Naive thymus-derived CD4-positive, alpha-beta T cell (primary cell): ENCODE measurements around the gene ARAF. TPM values are rescaled to one million over a fixed set of nuclear protein-coding genes. Genes with fewer than 3 reads are reported as not detected.

ENCODE experiments used
- ATAC-seq: fragments of 150-1000 bp; cut with Tn5 transposase; 2 replicates; pipeline ENCODE4 v1.10.0; 2021; ENCODE audit warnings: mild to moderate bottlenecking, moderate library complexity
- CTCF ChIA-PET: fragments of 350-600 bp; sonication (Branson Sonifier 250); formaldehyde crosslinking; loops from one replicate; lab custom pipeline; 2021; ENCODE audit warnings: antibody characterized with exemption; lab: Charles Lee
- POLR2A ChIA-PET: fragments of 350-600 bp; sonication (Branson Sonifier 250); formaldehyde crosslinking; loops from one replicate; lab custom pipeline; 2021; ENCODE audit warnings: antibody characterized with exemption, inconsistent platforms; lab: Charles Lee
- DNase-seq, 9 donors: peaks; one replicate each; pipeline versions ENCODE4 v3.0.0 to v3.0.0-alpha.2; 2020 to 2022; ENCODE audit warnings: mixed read lengths in 1 of 9
- H3K27ac ChIP-seq: one replicate; pipeline ENCODE4 v1.7.0; 2013; ENCODE audit warnings: mild to moderate bottlenecking, low read depth, low read length, moderate library complexity
- H3K27me3 ChIP-seq, 2 donors: one replicate each; pipeline ENCODE4 v1.7.0; 2013; ENCODE audit warnings: low read length in 2 of 2, mild to moderate bottlenecking in 2 of 2, moderate library complexity in 2 of 2; ENCODE audit not compliant: control insufficient read depth in 2 of 2, insufficient read depth in 2 of 2
- H3K36me3 ChIP-seq, 3 experiments: 1 replicate in 2 of 3; 2 replicates in 1 of 3; pipeline ENCODE4 v1.7.0; 2013; ENCODE audit warnings: low read length in 3 of 3, mild to moderate bottlenecking in 3 of 3, moderate library complexity in 1 of 3; ENCODE audit not compliant: insufficient read depth in 3 of 3, control insufficient read depth in 2 of 3
- H3K4me1 ChIP-seq, 2 donors: one replicate each; pipeline ENCODE4 v1.7.0; 2013; ENCODE audit warnings: low read length in 2 of 2, mild to moderate bottlenecking in 2 of 2, moderate library complexity in 1 of 2; ENCODE audit not compliant: control insufficient read depth in 2 of 2, insufficient read depth in 2 of 2
- H3K4me3 ChIP-seq: 2 replicates; pipeline ENCODE4 v1.7.0; 2013; ENCODE audit warnings: mild to moderate bottlenecking, low read length
- H3K9me3 ChIP-seq, 3 experiments: 1 replicate in 2 of 3; 2 replicates in 1 of 3; pipeline ENCODE4 v1.7.0; 2013; ENCODE audit warnings: low read length in 3 of 3; ENCODE audit not compliant: control insufficient read depth in 2 of 3
- H3K27ac Mint-ChIP-seq, 9 donors: one replicate each; pipeline ENCODE4 v1.8.0; 2020 to 2022; ENCODE audit warnings: mixed read lengths in 9 of 9, mild to moderate bottlenecking in 8 of 9, moderate library complexity in 5 of 9, inconsistent platforms in 2 of 9
- H3K27me3 Mint-ChIP-seq, 5 donors: one replicate each; pipeline ENCODE4 v1.8.0; 2021 to 2022; ENCODE audit warnings: mixed read lengths in 5 of 5, mild to moderate bottlenecking in 1 of 5
- H3K36me3 Mint-ChIP-seq, 5 donors: one replicate each; pipeline ENCODE4 v1.8.0; 2020 to 2022; ENCODE audit warnings: mixed read lengths in 5 of 5, mild to moderate bottlenecking in 3 of 5, inconsistent platforms in 1 of 5
- H3K4me1 Mint-ChIP-seq, 7 donors: one replicate each; pipeline ENCODE4 v1.8.0; 2020 to 2022; ENCODE audit warnings: mixed read lengths in 7 of 7, mild to moderate bottlenecking in 3 of 7, inconsistent platforms in 1 of 7
- H3K4me3 Mint-ChIP-seq, 10 donors: one replicate each; pipeline ENCODE4 v1.8.0; 2020 to 2022; ENCODE audit warnings: mild to moderate bottlenecking in 10 of 10, mixed read lengths in 10 of 10, moderate library complexity in 6 of 10, inconsistent platforms in 2 of 10
- H3K9me3 Mint-ChIP-seq, 11 donors: one replicate each; pipeline ENCODE4 v1.8.0; 2020 to 2022; ENCODE audit warnings: mixed read lengths in 11 of 11, mild to moderate bottlenecking in 4 of 11, inconsistent platforms in 1 of 11, moderate library complexity in 1 of 11
- intact Hi-C, 2 donors: fragments of 100-400 bp; cut with micrococcal nuclease; formaldehyde crosslinking; loops; one replicate each; pipeline ENCODE4 v1.15.1; 2023
- microRNA-seq: library from miRNA; unstranded; fragments of <30 nt; microRNA quantifications from one replicate; pipeline ENCODE4 v1.2.0, GENCODE V29; 2022; ENCODE audit warnings: borderline microRNAs expressed
- polyA plus RNA-seq, 2 donors: library from polyadenylated mRNA; unstranded; fragments of 300-500 nt; fragmentation: Illumina TruSeq; gene quantifications; one replicate each; pipeline ENCODE4 v1.2.3, GENCODE V29; 2021
- total RNA-seq, 6 experiments: library from RNA in 5 of 6; stranded (reverse) in 5 of 6; gene quantifications; 1 replicate in 5 of 6; 2 replicates in 1 of 6; pipeline ENCODE4 v1.2.3 and lab custom pipeline; 2021 to 2026

ARAF gene
- total and polyA plus RNA-seq, 7 experiments from 2014 or later: 74.7 to 130 (median 106) TPM

DNA sequence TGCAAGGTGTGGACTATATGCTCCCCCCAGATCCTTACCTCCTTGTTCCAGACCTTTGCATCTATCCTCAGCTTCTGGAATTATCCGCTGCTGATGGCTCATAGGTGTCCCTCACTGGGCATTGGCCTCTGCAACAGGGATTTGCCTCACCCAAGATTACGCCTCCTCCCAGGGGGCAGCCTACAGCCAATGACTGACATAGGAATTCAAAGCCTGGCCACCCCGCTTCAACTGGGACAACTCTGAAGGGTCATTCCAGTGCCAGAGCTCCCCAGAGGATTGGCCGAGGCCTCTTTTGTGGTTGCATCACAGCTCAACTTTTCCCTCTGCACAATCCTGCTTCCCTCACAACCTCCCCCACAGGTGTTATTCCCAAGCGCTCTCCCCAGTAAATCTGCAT lies 53.6 kb downstream of the ARAF start:
- no peaks in the 10 kb centered on the region for H3K4me1 ChIP-seq
- Mint-ChIP-seq H3K36me3 (no peaks in the 10 kb centered on the region), H3K4me3 (no peak overlapping the region), H3K9me3 (peaks cover 0 to 6% (median 0%) of the 10 kb centered on the region in 11 donors), H3K4me1 (peaks cover 0 to 12% (median 5%) of the 10 kb centered on the region in 7 donors), H3K27ac (no peak overlapping the region), H3K27me3 (peaks cover 0 to 30% (median 3%) of the 10 kb centered on the region in 5 donors)
- no peaks in the 10 kb centered on the region for H3K9me3 ChIP-seq
- H3K27ac ChIP-seq: no peak overlapping the region
- intact Hi-C loops: no loop called here
- no peaks in the 10 kb centered on the region for H3K27me3 ChIP-seq
- DNase-seq: no peak
- ChIA-PET CTCF (no interaction called here), POLR2A (interaction anchor here (0.8 kb wide), 1 partner anchor 33 kb away, joined by 3 read pairs; no protein-coding TSS in a partner anchor)
- no peak for ATAC-seq
- H3K4me3 ChIP-seq: no peak overlapping the region
- H3K36me3 ChIP-seq: no peaks in the 10 kb centered on the region

DNA sequence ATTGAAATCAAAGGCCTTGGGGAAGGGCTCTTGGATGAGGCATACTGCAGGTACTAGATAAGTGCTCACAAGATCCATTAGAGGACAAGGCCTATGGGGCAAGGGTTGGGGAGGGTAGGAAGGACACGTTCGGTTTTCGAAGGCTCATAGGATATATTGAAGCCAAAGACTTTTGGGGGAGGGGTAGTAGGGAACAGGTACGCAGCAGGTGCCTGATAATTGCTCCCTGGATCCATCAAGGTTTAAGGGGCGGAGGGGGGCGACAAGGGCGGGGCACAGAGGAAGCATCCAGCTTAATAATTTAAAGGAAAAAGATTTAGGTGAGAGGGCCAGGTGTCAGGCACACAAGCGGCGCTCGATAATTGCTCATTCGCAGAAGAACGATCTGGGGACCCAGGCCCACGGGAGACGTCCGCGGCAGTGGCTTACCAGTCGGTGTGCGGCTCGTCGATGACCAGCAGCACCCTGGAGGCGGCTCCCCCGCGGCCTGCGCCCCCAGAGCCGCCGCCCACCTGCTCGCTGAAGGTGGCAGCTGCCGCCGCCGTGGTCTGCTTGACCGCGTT lies 58.0 kb downstream of the ARAF start:
- peak overlapping the region; percentile 1 to 76 (median 60) for H3K4me3 Mint-ChIP-seq
- no peak overlapping the region for H3K4me3 ChIP-seq
- ChIA-PET POLR2A (interaction anchor here (1.0 to 1.4 kb wide), 2 partner anchors 11 to 23 kb away, joined by 3 to 6 read pairs; partner anchors contain the start of gene CFP), CTCF (no interaction called here)
- no peaks in the 10 kb centered on the region for H3K36me3 Mint-ChIP-seq
- H3K9me3 Mint-ChIP-seq: peaks cover 0 to 6% (median 0%) of the 10 kb centered on the region in 11 donors
- H3K27ac ChIP-seq: no peak overlapping the region
- ATAC-seq: no peak
- no peaks in the 10 kb centered on the region for H3K27me3 ChIP-seq
- H3K27ac Mint-ChIP-seq: peak overlapping the region in 2 of 9 donors; percentile 32 to 39
- intact Hi-C loops: no loop called here
- H3K27me3 Mint-ChIP-seq: peaks cover 0 to 58% (median 3%) of the 10 kb centered on the region in 5 donors
- DNase-seq: no peak
- no peaks in the 10 kb centered on the region for H3K9me3 ChIP-seq
- H3K4me1 Mint-ChIP-seq: peaks cover 0 to 35% (median 10%) of the 10 kb centered on the region in 7 donors
- no peaks in the 10 kb centered on the region for H3K36me3 ChIP-seq
- H3K4me1 ChIP-seq: peaks cover 4% of the 10 kb centered on the region in 2 donors

DNA sequence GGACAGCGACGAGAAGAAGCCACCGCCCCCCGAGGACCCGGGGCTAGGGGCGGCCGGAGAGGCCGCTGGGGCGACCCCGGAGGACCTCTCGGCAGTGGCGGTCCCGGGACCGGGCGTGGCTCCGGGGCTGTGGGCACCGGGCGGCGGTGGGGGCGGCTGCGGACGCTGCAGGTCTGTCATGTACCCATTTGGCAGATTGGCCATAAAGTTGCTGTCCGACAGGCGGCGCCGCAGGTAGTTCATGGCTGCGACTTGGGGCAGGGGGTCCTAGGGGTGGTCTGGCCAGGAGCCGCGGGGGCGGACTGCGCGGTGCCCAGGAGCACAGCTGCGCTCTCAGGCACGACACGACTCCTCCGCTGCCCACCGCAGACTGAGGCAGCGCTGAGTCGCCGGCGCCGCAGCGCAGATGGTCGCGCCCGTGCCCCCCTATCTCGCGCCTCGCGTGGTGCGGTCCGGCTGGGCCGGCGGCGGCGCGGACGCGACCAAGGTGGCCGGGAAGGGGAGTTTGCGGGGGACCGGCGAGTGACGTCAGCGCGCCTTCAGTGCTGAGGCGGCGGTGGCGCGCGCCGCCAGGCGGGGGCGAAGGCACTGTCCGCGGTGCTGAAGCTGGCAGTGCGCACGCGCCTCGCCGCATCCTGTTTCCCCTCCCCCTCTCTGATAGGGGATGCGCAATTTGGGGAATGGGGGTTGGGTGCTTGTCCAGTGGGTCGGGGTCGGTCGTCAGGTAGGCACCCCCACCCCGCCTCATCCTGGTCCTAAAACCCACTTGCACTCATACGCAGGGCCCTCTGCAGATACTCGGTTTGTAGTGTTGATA lies 58.7 kb downstream of the ARAF start, which contains the start of gene SYN1:
SYN1 (minus strand) TSS at position 372 of the 817 bp plus-strand sequence; CDS start at position 243, 129 bp downstream.
- H3K9me3 Mint-ChIP-seq: peaks cover 0 to 6% (median 0%) of the 10 kb centered on the region in 11 donors
- peaks cover 0 to 38% (median 13%) of the 10 kb centered on the region in 7 donors for H3K4me1 Mint-ChIP-seq
- peak; percentile 66 to 84 (median 75) for DNase-seq
- H3K4me3 Mint-ChIP-seq: peak within 1 kb of the TSS; percentile 49 to 76 (median 69)
- no peaks in the 10 kb centered on the region for H3K36me3 Mint-ChIP-seq
- H3K27me3 Mint-ChIP-seq: peaks cover 0 to 61% (median 3%) of the 10 kb centered on the region in 5 donors
- CTCF ChIA-PET: no interaction called here
- Histone ChIP-seq H3K27me3 (no peaks in the 10 kb centered on the region), H3K4me3 (peak within 1 kb of the TSS; percentile 35), H3K4me1 (peaks cover 4% of the 10 kb centered on the region in 2 donors), H3K9me3 (no peaks in the 10 kb centered on the region), H3K27ac (no peak within 1 kb of the TSS), H3K36me3 (no peaks in the 10 kb centered on the region)
- intact Hi-C loops: loop anchor here (1.0 to 5.0 kb wide), 4 partner anchors 37 to 427 kb away; partner anchors contain the start of genes ARAF (in 1 of the 2), TIMP1 (in 1 of the 2) and UBA1 (in 1 of the 2)
- POLR2A ChIA-PET: interaction anchor here (0.9 to 1.4 kb wide), 2 partner anchors 10 to 63 kb away, joined by 3 to 6 read pairs; partner anchors contain the start of gene CFP
- ATAC-seq: peak; percentile 96
- H3K27ac Mint-ChIP-seq: peak within 1 kb of the TSS in 3 of 9 donors; percentile 32 to 63 (median 39)

DNA sequence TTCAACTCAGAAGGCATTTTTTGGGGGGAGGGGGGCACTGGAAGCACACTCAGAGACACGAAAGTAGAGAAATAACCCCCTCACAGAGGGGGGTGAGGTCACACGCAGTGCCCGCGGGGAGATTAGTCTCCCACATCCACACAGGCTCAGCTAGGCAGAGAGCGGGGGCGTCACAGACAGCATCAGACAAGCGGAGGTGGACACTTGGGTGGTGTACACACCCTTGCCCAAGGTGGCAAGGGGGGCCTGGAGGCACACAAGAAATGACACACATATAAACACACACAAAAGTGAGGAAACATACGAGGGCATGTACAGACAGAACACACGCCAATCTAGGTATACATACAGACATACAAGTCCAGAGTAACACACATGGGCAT lies 59.3 kb downstream of the ARAF start:
- Histone ChIP-seq H3K9me3 (no peaks in the 10 kb centered on the region), H3K4me3 (no peak overlapping the region), H3K36me3 (no peaks in the 10 kb centered on the region), H3K27ac (no peak overlapping the region), H3K27me3 (no peaks in the 10 kb centered on the region), H3K4me1 (peaks cover 4% of the 10 kb centered on the region in 2 donors)
- intact Hi-C loops: loop anchor here (1.0 to 5.0 kb wide), 4 partner anchors 38 to 428 kb away; partner anchors contain the start of genes ARAF (in 1 of the 2), TIMP1 (in 1 of the 2) and UBA1 (in 1 of the 2)
- H3K27me3 Mint-ChIP-seq: peaks cover 0 to 61% (median 3%) of the 10 kb centered on the region in 5 donors
- H3K36me3 Mint-ChIP-seq: peaks cover 0 to 4% (median 0%) of the 10 kb centered on the region in 5 donors
- DNase-seq (no peak), ATAC-seq (no peak)
- peak overlapping the region; percentile 8 to 71 (median 50) for H3K4me3 Mint-ChIP-seq
- peaks cover 0 to 43% (median 13%) of the 10 kb centered on the region in 7 donors for H3K4me1 Mint-ChIP-seq
- peaks cover 0 to 6% (median 0%) of the 10 kb centered on the region in 11 donors for H3K9me3 Mint-ChIP-seq
- ChIA-PET POLR2A (interaction anchor here (0.9 to 1.4 kb wide), 2 partner anchors 9 to 64 kb away, joined by 3 to 6 read pairs; partner anchors contain the start of gene CFP), CTCF (no interaction called here)
- H3K27ac Mint-ChIP-seq: peak overlapping the region in 1 of 9 donors; percentile 41

Small RNA genes within 50 kb of the gene (microRNA-seq; reads per million reads assigned to microRNA genes)
- gene MIR4769: not detected

Other genes starting within 250 kb of the ARAF start
- 1 to 10 TPM in 3 of 5 experiments, under 1 TPM in 2; 0.27 to 2.4 (median 1.6) TPM for gene ZNF157, start 190.6 kb upstream of the ARAF start, total RNA-seq
- under 1 TPM; 0.21 to 0.92 TPM for gene ZNF157, start 190.6 kb upstream of the ARAF start, polyA plus RNA-seq
- 10 to 100 TPM in 4 of 5 experiments, 1 to 10 TPM in 1; 7.5 to 17.8 (median 14.7) TPM for gene ZNF41, start 78.0 kb upstream of the ARAF start, total RNA-seq
- gene ZNF41, start 78.0 kb upstream of the ARAF start, polyA plus RNA-seq: 10 to 100 TPM in 1 of 2 donors, 1 to 10 TPM in 1; 4.8 to 10.6 TPM
- 100 to 1,000 TPM in 2 of 5 experiments, 10 to 100 TPM in 3; 47.0 to 117 (median 85.2) TPM for gene TIMP1, start 21.2 kb downstream of the ARAF start, total RNA-seq
- gene TIMP1, start 21.2 kb downstream of the ARAF start, polyA plus RNA-seq: 10 to 100 TPM; 70.5 to 99.1 TPM
- 1 to 10 TPM in 2 of 5 experiments, under 1 TPM in 3; 0.24 to 1.5 (median 0.97) TPM for gene SYN1, start 58.7 kb downstream of the ARAF start, total RNA-seq
- gene SYN1, start 58.7 kb downstream of the ARAF start, polyA plus RNA-seq: under 1 TPM; 0.58 to 0.74 TPM
- gene CFP, start 68.7 kb downstream of the ARAF start, total RNA-seq: 100 to 1,000 TPM in 1 of 5 experiments, 10 to 100 TPM in 4; 32.8 to 164 (median 43.9) TPM
- 10 to 100 TPM; 19.4 to 20.1 TPM for gene CFP, start 68.7 kb downstream of the ARAF start, polyA plus RNA-seq
- 10 to 100 TPM; 29.3 to 62.4 (median 38.1) TPM for gene ELK1, start 89.4 kb downstream of the ARAF start, total RNA-seq
- gene ELK1, start 89.4 kb downstream of the ARAF start, polyA plus RNA-seq: 10 to 100 TPM; 24.0 to 24.1 TPM
- 100 to 1,000 TPM; 160 to 235 (median 201) TPM for gene UXT, start 98.0 kb downstream of the ARAF start, total RNA-seq
- gene UXT, start 98.0 kb downstream of the ARAF start, polyA plus RNA-seq: 100 to 1,000 TPM; 310 to 408 TPM